Neuronal stem cell (in vitro differentiated cells): ENCODE measurements around the gene SCN2B. TPM values are rescaled to one million over a fixed set of nuclear protein-coding genes. Genes with fewer than 3 reads are reported as not detected.

Experiments
- DNase-seq: peaks from one replicate; pipeline ENCODE4 v3.0.0-alpha.2; 2013; ENCODE audit warnings: low spot score
- H2AFZ ChIP-seq: one replicate; pipeline ENCODE4 v1.6.1; 2013; ENCODE audit warnings: mild to moderate bottlenecking, low read length, inconsistent platforms
- H2AK5ac ChIP-seq: 2 replicates; pipeline ENCODE4 v1.6.1; 2013; ENCODE audit warnings: low read depth, mild to moderate bottlenecking, inconsistent platforms, low read length, moderate library complexity, mixed read lengths
- H2BK120ac ChIP-seq: 2 replicates; pipeline ENCODE4 v1.6.1; 2013; ENCODE audit warnings: low read depth, mild to moderate bottlenecking, inconsistent platforms, low read length, moderate library complexity, mixed read lengths
- H2BK12ac ChIP-seq: one replicate; pipeline ENCODE4 v1.6.1; 2013; ENCODE audit warnings: low read length, inconsistent platforms
- H2BK15ac ChIP-seq: 2 replicates; pipeline ENCODE4 v1.6.1; 2013; ENCODE audit warnings: mild to moderate bottlenecking, low read length, inconsistent platforms, mixed read lengths
- H2BK5ac ChIP-seq: one replicate; pipeline ENCODE4 v1.6.1; 2013; ENCODE audit warnings: inconsistent platforms, mild to moderate bottlenecking, low read length, moderate library complexity
- H3K14ac ChIP-seq: one replicate; pipeline ENCODE4 v1.6.1; 2013; ENCODE audit warnings: low read length, inconsistent platforms
- H3K18ac ChIP-seq: 2 replicates; pipeline ENCODE4 v1.6.1; 2013; ENCODE audit warnings: low read length, inconsistent platforms
- H3K23ac ChIP-seq: 2 replicates; pipeline ENCODE4 v1.6.1; 2013; ENCODE audit warnings: low read depth, mild to moderate bottlenecking, mixed read lengths, low read length, inconsistent platforms; ENCODE audit not compliant: poor library complexity
- H3K27ac ChIP-seq: replicated peaks from 3 replicates; pipeline ENCODE4 v1.5.1; 2013; ENCODE audit warnings: low read length, inconsistent platforms
- H3K27me3 ChIP-seq, 3 experiments: 2 replicates each; pipeline ENCODE4 v1.6.1; 2013; ENCODE audit warnings: low read length in 3 of 3, mild to moderate bottlenecking in 2 of 3, inconsistent platforms in 1 of 3, low read depth in 1 of 3, mixed read lengths in 1 of 3, moderate library complexity in 1 of 3; ENCODE audit not compliant: control insufficient read depth in 3 of 3, insufficient read depth in 3 of 3
- H3K36me3 ChIP-seq, 2 donors: replicated peaks in 1 of 2; 2 replicates each; pipeline ENCODE4 v1.6.1; 2013; ENCODE audit warnings: low read length in 2 of 2; ENCODE audit not compliant: control insufficient read depth in 2 of 2, insufficient read depth in 2 of 2
- H3K4ac ChIP-seq: 2 replicates; pipeline ENCODE4 v1.6.1; 2013; ENCODE audit warnings: inconsistent platforms, mild to moderate bottlenecking, low read length, moderate library complexity
- H3K4me1 ChIP-seq, 2 donors: 1 replicate in 1 of 2; 2 replicates in 1 of 2; pipeline ENCODE4 v1.6.1; 2013; ENCODE audit warnings: low read length in 2 of 2, low read depth in 1 of 2; ENCODE audit not compliant: control insufficient read depth in 2 of 2, insufficient read depth in 1 of 2
- H3K4me2 ChIP-seq: one replicate; pipeline ENCODE4 v1.6.1; 2013; ENCODE audit warnings: mild to moderate bottlenecking, low read length, inconsistent platforms; ENCODE audit not compliant: insufficient read depth, poor library complexity, severe bottlenecking
- H3K4me3 ChIP-seq, 2 donors: 2 replicates each; pipeline ENCODE4 v1.5.1; 2013; ENCODE audit warnings: low read length in 2 of 2, mild to moderate bottlenecking in 2 of 2, inconsistent platforms in 1 of 2, moderate library complexity in 1 of 2
- H3K79me1 ChIP-seq: one replicate; pipeline ENCODE4 v1.6.1; 2013; ENCODE audit warnings: low read depth, mild to moderate bottlenecking, inconsistent platforms, low read length, moderate library complexity
- H3K9ac ChIP-seq: one replicate; pipeline ENCODE4 v1.6.1; 2013; ENCODE audit warnings: mild to moderate bottlenecking, low read depth, low read length, inconsistent platforms; ENCODE audit not compliant: poor library complexity
- H3K9me3 ChIP-seq, 2 donors: replicated peaks in 1 of 2; 2 replicates each; pipeline versions ENCODE3 to v1.6.1; 2013; ENCODE audit warnings: low read length in 2 of 2, mild to moderate bottlenecking in 2 of 2, inconsistent platforms in 1 of 2, low read depth in 1 of 2, mixed read lengths in 1 of 2, moderate library complexity in 1 of 2; ENCODE audit not compliant: control insufficient read depth in 2 of 2, insufficient read depth in 1 of 2
- H4K8ac ChIP-seq: one replicate; pipeline ENCODE4 v1.6.1; 2013; ENCODE audit warnings: low read depth, mild to moderate bottlenecking, inconsistent platforms, low read length, moderate library complexity
- H4K91ac ChIP-seq: one replicate; pipeline ENCODE4 v1.6.1; 2013; ENCODE audit warnings: low read length, low read depth, mild to moderate bottlenecking, inconsistent platforms; ENCODE audit not compliant: poor library complexity
- WGBS, 2 donors: extraction: QIAGEN DNeasy Blood & Tissue Kit; methylation state at CpG; one replicate each; pipeline ENCODE4 v1.1.7; 2013; ENCODE audit warnings: missing lambda C conversion rate in 2 of 2, mixed read lengths in 1 of 2; ENCODE audit not compliant: insufficient read length in 2 of 2, insufficient replicate concordance in 1 of 2; ENCODE audit errors: extremely low coverage in 2 of 2; 5-methylcytosine and 5-hydroxymethylcytosine counted together
- small RNA-seq: library from polyadenylated mRNA; stranded (forward); fragments of <200 nt; extraction: miRNeasy Mini kit (QIAGEN cat#:217004); gene quantifications from one replicate; pipeline ENCODE3, GENCODE V24; 2013; ENCODE audit not compliant: insufficient read depth

The SCN2B gene

DNA sequence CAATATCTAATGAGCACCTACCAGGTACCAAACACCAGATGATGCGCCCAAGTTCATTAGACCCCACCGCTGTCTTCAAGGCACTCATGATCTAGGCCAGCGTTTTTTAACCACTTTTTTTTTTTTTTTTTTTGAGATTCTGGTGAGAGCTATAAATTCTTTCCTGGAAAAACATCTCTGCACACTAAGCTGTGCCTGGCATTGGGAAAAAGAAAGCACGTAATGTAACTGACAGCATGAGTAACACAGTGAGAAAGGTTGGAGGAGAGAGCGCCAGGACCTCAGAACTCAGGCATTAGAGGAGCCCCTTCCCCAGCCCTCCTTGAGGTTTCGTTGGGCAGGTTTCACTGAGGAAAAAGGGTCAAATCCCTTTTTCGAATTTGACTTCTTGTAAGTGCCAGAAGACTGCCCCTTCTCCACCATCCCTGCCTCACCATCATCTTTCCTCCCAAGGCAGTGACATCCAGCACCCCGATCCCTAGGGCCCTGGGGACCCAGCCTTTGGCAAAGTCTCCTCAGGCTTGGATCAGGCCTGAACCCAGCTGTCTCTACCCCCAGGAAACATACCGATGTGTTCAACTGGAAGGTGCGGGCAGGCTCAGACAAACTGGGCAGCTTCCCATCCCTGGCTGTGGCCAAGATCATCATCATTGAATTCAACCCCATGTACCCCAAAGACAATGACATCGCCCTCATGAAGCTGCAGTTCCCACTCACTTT lies 63.6 kb downstream of the SCN2B start:
- H3K4me3 ChIP-seq: no peak overlapping the region
- H3K27me3 ChIP-seq: peaks cover 0 to 15% (median 0%) of the 10 kb centered on the region in 3 experiments
- no peak overlapping the region for H4K91ac ChIP-seq
- no peak overlapping the region for H2BK5ac ChIP-seq
- no CpG with 5 or more reads among the region's 11 CpGs for WGBS, 2 donors
- H3K27ac ChIP-seq: no peak overlapping the region
- H3K36me3 ChIP-seq: no peaks in the 10 kb centered on the region
- no peak overlapping the region for H3K14ac ChIP-seq
- H3K18ac ChIP-seq: no peak overlapping the region
- no peak overlapping the region for H2AK5ac ChIP-seq
- no peak overlapping the region for H3K9ac ChIP-seq
- no peak for DNase-seq
- no peak overlapping the region for H4K8ac ChIP-seq
- no peak overlapping the region for H2AFZ ChIP-seq
- no peak overlapping the region for H2BK15ac ChIP-seq
- peaks cover 0 to 2% of the 10 kb centered on the region in 2 donors for H3K4me1 ChIP-seq
- no peaks in the 10 kb centered on the region for H3K79me1 ChIP-seq
- no peak overlapping the region for H3K4me2 ChIP-seq
- H3K23ac ChIP-seq: no peak overlapping the region
- H2BK12ac ChIP-seq: no peak overlapping the region
- no peak overlapping the region for H3K4ac ChIP-seq
- H3K9me3 ChIP-seq: no peaks in the 10 kb centered on the region
- H2BK120ac ChIP-seq: no peak overlapping the region

Small RNA genes within 50 kb of the gene (small RNA-seq; reads per million reads assigned to genes)
- gene HSPE1P18: not detected
